MM.1S (cell line): ENCODE results near the gene RHPN2.

Experiments
- CTCF ChIP-seq: fragments of 300-600 bp; sonication (generic); IDR thresholded peaks from 2 replicates; pipeline ENCODE4 v1.5.1; 2016; ENCODE audit warnings: antibody characterized with exemption, low read length, mixed read lengths
- EZH2 ChIP-seq: fragments of 300-600 bp; sonication (generic); optimal IDR thresholded peaks from 2 replicates; pipeline ENCODE3; 2017; ENCODE audit warnings: low read depth, mild to moderate bottlenecking, antibody characterized with exemption, low read length, mixed read lengths
- EZH2phosphoT487 ChIP-seq: fragments of 300-600 bp; sonication (generic); IDR thresholded peaks from 2 replicates; pipeline ENCODE4 v1.6.1; 2018; ENCODE audit warnings: antibody characterized with exemption, low read length

- TF ChIP-seq CTCF (no peak), EZH2 (no peak), EZH2phosphoT487 (no peak)
Measured at GRCh38 chr19:32971715-32972540, 92.8 kb downstream of the RHPN2 start, which contains the start of the genes CEP89 and FAAP24.
